Psoas muscle (tissue), 8 donors: ENCODE data around the gene MAGI1. TPM values are rescaled to one million over a fixed set of nuclear protein-coding genes. Genes with fewer than 3 reads are reported as not detected.

ENCODE experiments used
- ATAC-seq, 4 donors: fragments of 200-7000 bp; cut with Tn5 transposase; one replicate each; pipeline ENCODE4 v1.9.1; 2020; ENCODE audit warnings: moderate library complexity in 3 of 4, mild to moderate bottlenecking in 2 of 4
- DNase-seq, 2 donors: peaks; one replicate each; pipeline ENCODE4 v3.0.0-alpha.2; 2020
- H3K27ac ChIP-seq: fragments of 200-600 bp; one replicate; pipeline ENCODE4 v1.8.0; 2022
- H3K27me3 ChIP-seq, 3 donors: fragments of 200-600 bp in 1 of 3; one replicate each; pipeline versions ENCODE4 v1.6.1 to v1.8.0; 2013 to 2022; ENCODE audit warnings: low read length in 2 of 3, mild to moderate bottlenecking in 2 of 3, moderate library complexity in 1 of 3; ENCODE audit not compliant: insufficient read depth in 3 of 3
- H3K36me3 ChIP-seq, 2 donors: fragments of 200-600 bp in 1 of 2; one replicate each; pipeline versions ENCODE4 v1.6.1 to v1.8.0; 2013 to 2022; ENCODE audit warnings: low read depth in 1 of 2, mild to moderate bottlenecking in 1 of 2, moderate library complexity in 1 of 2; ENCODE audit not compliant: insufficient read depth in 1 of 2
- H3K4me1 ChIP-seq: fragments of 200-600 bp; one replicate; pipeline ENCODE4 v1.8.0; 2022
- H3K4me3 ChIP-seq: fragments of 200-600 bp; one replicate; pipeline ENCODE4 v1.8.0; 2022; ENCODE audit warnings: mild to moderate bottlenecking
- H3K9me3 ChIP-seq: fragments of 200-600 bp; one replicate; pipeline ENCODE4 v1.8.0; 2022
- CTCF ChIP-seq: fragments of 200-600 bp; IDR thresholded peaks from one replicate; pipeline ENCODE4 v1.8.0; 2022; ENCODE audit warnings: antibody characterized with exemption
- WGBS, 3 donors: extraction: QIAGEN DNeasy Blood & Tissue Kit; methylation state at CpG; one replicate each; pipeline versions ENCODE4 v1.1.6 to v1.1.7; 2013; 5-methylcytosine and 5-hydroxymethylcytosine counted together
- intact Hi-C, 2 donors: fragments of 100-400 bp; cut with DNase I; formaldehyde crosslinking; loops; one replicate each; pipeline versions ENCODE4 v1.11.0 to v1.14.2; 2022
- polyA plus RNA-seq, 3 donors: library from polyadenylated mRNA; stranded (reverse); fragments of 200-250 nt; gene quantifications; one replicate each; pipeline ENCODE4 v1.2.3, GENCODE V29; 2013
- total RNA-seq, 4 donors: library from RNA; stranded (reverse); fragmentation: NEBNext Ultra II Directional in 2 of 4; extraction: Animal tissue kit (Norgen Biotek cat#: 25700) in 2 of 4; gene quantifications; one replicate each; pipeline versions ENCODE4 v1.2.1 to v1.2.4, GENCODE V29; 2021 to 2023
- donor health status: healthy with polysubstance abuse.
- donor health status: DM: no; HTN: no; CAD: no; lungs with moderate emphysema.
- donor health status: Bipolar disorder and iron deficiency.
- donor health status: healthy.
- donor health status: DM: yes; HTN: yes; CAD: no.
- donor health status: DM: no; HTN: no; CAD: no.
- donor health status: DM: no; HTN: no; CAD: no.
- donor health status: DM: yes; HTN: yes; CAD: no.

MAGI1 gene
- total and polyA plus RNA-seq, 7 donors, result 4.5 to 8.1 (median 6.3) TPM

DNA sequence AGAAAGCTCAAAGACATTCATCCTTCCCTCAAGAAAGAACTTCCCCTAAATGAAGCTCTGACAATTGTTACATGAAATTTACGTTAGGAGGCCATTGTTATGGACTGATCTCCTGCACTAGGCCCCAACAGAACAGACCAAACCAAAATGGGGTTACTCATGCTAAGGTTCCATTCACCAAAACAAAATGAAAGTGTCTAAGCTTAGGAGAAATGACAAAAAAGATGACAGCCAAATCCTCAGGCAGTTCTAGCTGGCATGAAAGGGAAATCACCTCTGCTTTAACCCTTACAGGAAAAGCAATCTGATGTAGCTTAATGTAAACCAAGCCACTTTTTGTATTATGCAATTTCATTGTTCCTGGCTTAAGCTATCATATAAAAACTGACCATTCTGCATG is 271.2 kb downstream of the MAGI1 start:
- Histone ChIP-seq H3K4me3 (no peak overlapping the region), H3K36me3 (no peaks in the 10 kb centered on the region), H3K27me3 (no peaks in the 10 kb centered on the region), H3K4me1 (peaks cover 6% of the 10 kb centered on the region), H3K9me3 (no peaks in the 10 kb centered on the region), H3K27ac (no peak overlapping the region)
- WGBS, 3 donors, result 93 to 100% (median 96%) methylated on average over 1 of the region's 1 CpG
- TF ChIP-seq CTCF, result no peak
- intact Hi-C loops, result no loop called here
- ATAC-seq, result no peak
- DNase-seq, result no peak

DNA sequence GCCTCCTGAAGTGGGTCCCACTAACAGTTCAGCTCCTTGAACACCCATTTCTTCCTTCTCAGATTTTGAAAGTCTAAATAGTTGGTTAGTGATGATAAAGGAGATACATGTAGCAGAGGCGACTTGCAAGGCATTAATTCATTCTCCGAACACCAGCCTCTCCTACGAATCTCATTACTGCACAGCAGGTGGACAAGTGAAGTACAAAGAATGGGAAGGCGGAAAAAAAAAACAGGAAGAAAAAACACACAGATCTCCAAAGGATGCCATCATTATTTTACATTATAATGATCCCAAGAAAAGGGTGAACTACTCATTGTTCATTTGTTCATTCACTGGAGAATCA is 276.5 kb downstream of the MAGI1 start:
- no peak for TF ChIP-seq CTCF
- Histone ChIP-seq H3K4me3 (no peak overlapping the region), H3K27me3 (no peaks in the 10 kb centered on the region), H3K9me3 (no peaks in the 10 kb centered on the region), H3K4me1 (peaks cover 6% of the 10 kb centered on the region), H3K36me3 (no peaks in the 10 kb centered on the region), H3K27ac (no peak overlapping the region)
- 96 to 97% (median 96%) methylated on average over 4 of the region's 4 CpGs for WGBS, 3 donors
- DNase-seq (no peak), ATAC-seq (no peak)
- intact Hi-C loops, result no loop called here

GRCh38 chr3:65761446-65762234 is 277.1 kb downstream of the MAGI1 start:
- 87 to 89% (median 88%) methylated on average over 9 of the region's 9 CpGs for WGBS, 3 donors
- ATAC-seq (no peak), DNase-seq (no peak)
- no peak for TF ChIP-seq CTCF
- intact Hi-C loops, result no loop called here
- Histone ChIP-seq H3K27ac (no peak overlapping the region), H3K4me3 (no peak overlapping the region), H3K9me3 (no peaks in the 10 kb centered on the region), H3K27me3 (no peaks in the 10 kb centered on the region), H3K4me1 (peaks cover 6% of the 10 kb centered on the region), H3K36me3 (no peaks in the 10 kb centered on the region)

DNA sequence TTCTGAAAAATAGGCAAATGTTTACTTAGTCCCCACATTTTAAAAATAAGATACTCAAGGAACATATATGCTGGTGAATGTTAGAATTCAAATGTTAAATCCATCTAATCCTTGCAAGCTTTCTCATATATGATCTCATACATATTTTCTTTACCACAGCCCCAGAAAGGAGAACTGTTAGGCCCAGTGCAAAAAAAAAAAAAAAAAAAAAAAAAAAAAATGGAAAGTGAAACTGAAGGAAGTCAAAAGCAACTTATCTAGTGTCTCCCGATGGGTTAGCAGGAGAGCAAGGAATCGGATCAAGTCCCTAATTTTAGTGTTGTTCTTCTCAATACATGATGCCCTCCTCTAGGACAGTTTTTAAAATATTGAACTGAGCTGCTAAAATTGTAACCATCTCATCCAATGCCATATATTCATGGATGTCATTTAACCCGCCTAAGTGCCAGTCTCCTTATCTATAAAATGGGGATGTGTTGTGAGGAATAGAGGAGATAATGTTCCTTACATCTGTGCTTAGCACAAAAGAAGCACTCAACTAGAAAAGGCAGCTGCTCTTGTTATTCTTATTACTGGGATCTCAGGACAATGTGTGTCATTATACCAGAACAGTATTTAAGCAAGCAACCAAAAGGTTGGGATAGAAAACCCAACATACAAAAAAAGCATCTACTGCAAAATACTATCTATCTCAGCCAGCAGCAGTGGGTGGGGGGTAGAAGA is 279.7 kb downstream of the MAGI1 start:
- H3K4me1 ChIP-seq, result peaks cover 6% of the 10 kb centered on the region
- 67 to 76% (median 70%) methylated on average over 3 of the region's 3 CpGs for WGBS, 3 donors
- no peaks in the 10 kb centered on the region for H3K27me3 ChIP-seq
- intact Hi-C loops, result no loop called here
- H3K4me3 ChIP-seq, result no peak overlapping the region
- ATAC-seq (no peak), DNase-seq (no peak)
- TF ChIP-seq CTCF, result no peak
- H3K36me3 ChIP-seq, result no peaks in the 10 kb centered on the region
- H3K9me3 ChIP-seq, result no peaks in the 10 kb centered on the region
- H3K27ac ChIP-seq, result no peak overlapping the region
